DND-41 (cell line): ENCODE results near the gene SIL1.
"Not testable (repeated sequence)": the region's sequence is repeated elsewhere in the genome, so short reads cannot be mapped to it uniquely, and the experiment has no call there.

Experiments used
- ATAC-seq: fragments of 200-7000 bp; cut with Tn5 transposase; 3 replicates; pipeline ENCODE4 v1.9.1; 2021; ENCODE audit warnings: low read depth; ENCODE audit not compliant: insufficient read depth
- DNase-seq: peaks from one replicate; pipeline ENCODE4 v3.0.0-alpha.2; 2020
- H2AFZ ChIP-seq: 2 replicates; pipeline ENCODE4 v1.6.0; 2012; ENCODE audit warnings: low read depth, low read length
- H3K27ac ChIP-seq: 2 replicates; pipeline ENCODE4 v1.5.1; 2012; ENCODE audit warnings: low read length, inconsistent platforms
- H3K27me3 ChIP-seq: fragments of 200-600 bp; sonication (generic); 2 replicates; pipeline ENCODE4 v1.6.0; 2012; ENCODE audit warnings: low read length, mild to moderate bottlenecking, inconsistent platforms; ENCODE audit not compliant: insufficient read depth, poor library complexity
- H3K36me3 ChIP-seq: 2 replicates; pipeline ENCODE4 v1.5.1; 2012; ENCODE audit warnings: low read length, inconsistent platforms; ENCODE audit not compliant: insufficient read depth
- H3K4me1 ChIP-seq: 2 replicates; pipeline ENCODE4 v1.5.1; 2012; ENCODE audit warnings: mild to moderate bottlenecking, low read length; ENCODE audit not compliant: insufficient read depth
- H3K4me2 ChIP-seq: 2 replicates; pipeline ENCODE4 v1.6.0; 2012; ENCODE audit warnings: mild to moderate bottlenecking, moderate library complexity, low read length, inconsistent platforms; ENCODE audit not compliant: insufficient read depth
- H3K4me3 ChIP-seq, 2 experiments: fragments of 200-600 bp in 1 of 2; shearing (Covaris generic) in 1 of 2; 2 replicates each; pipeline ENCODE4 v1.5.1; 2012 to 2016; ENCODE audit warnings: inconsistent platforms in 2 of 2, low read length in 2 of 2, mild to moderate bottlenecking in 2 of 2, low read depth in 1 of 2, moderate library complexity in 1 of 2
- H3K79me2 ChIP-seq: 2 replicates; pipeline ENCODE4 v1.6.0; 2012; ENCODE audit warnings: low read length, inconsistent platforms; ENCODE audit not compliant: insufficient read depth
- H3K9ac ChIP-seq: 2 replicates; pipeline ENCODE4 v1.6.0; 2012; ENCODE audit warnings: low read depth, mild to moderate bottlenecking, inconsistent platforms, low read length, moderate library complexity
- H3K9me3 ChIP-seq: 2 replicates; pipeline ENCODE4 v1.5.1; 2012; ENCODE audit warnings: low read length, moderate library complexity, mild to moderate bottlenecking, inconsistent platforms; ENCODE audit not compliant: insufficient read depth, severe bottlenecking
- H4K20me1 ChIP-seq: 2 replicates; pipeline ENCODE4 v1.6.0; 2012; ENCODE audit warnings: low read length; ENCODE audit not compliant: insufficient read depth
- CTCF ChIP-seq: IDR thresholded peaks from 2 replicates; pipeline ENCODE4 v1.5.1; 2012; ENCODE audit warnings: borderline replicate concordance, low read length, moderate library complexity, mild to moderate bottlenecking; ENCODE audit not compliant: poor library complexity, severe bottlenecking; ENCODE audit errors: extremely low read depth
- EZH2 ChIP-seq: IDR thresholded peaks from 3 replicates; pipeline ENCODE4 v1.6.1; 2012; ENCODE audit warnings: borderline replicate concordance, low read depth, mild to moderate bottlenecking, moderate library complexity, low read length, inconsistent platforms; ENCODE audit not compliant: severe bottlenecking

The SIL1 gene

GRCh38 chr5:139181835-139182452 is 16.2 kb downstream of the SIL1 start:
- no peak overlapping the region for H3K4me2 ChIP-seq

GRCh38 chr5:139181322-139181730 is 16.8 kb downstream of the SIL1 start:
- Histone ChIP-seq H3K4me2 (no peak overlapping the region), H3K9me3 (no peaks in the 10 kb centered on the region), H3K4me3 (no peak overlapping the region), H3K9ac (no peak overlapping the region), H2AFZ (no peak overlapping the region), H3K27me3 (no peaks in the 10 kb centered on the region), H3K4me1 (peaks cover 24% of the 10 kb centered on the region), H3K36me3 (no peaks in the 10 kb centered on the region), H3K27ac (no peak overlapping the region), H4K20me1 (peaks cover 10% of the 10 kb centered on the region), H3K79me2 (peaks cover 38% of the 10 kb centered on the region)
- TF ChIP-seq CTCF (no peak), EZH2 (no peak)
- no peak for ATAC-seq
- no peak for DNase-seq

More at GRCh38 chr5:139181835-139182452, 16.2 kb downstream of the SIL1 start:
- no peak overlapping the region for H2AFZ ChIP-seq
- H3K36me3 ChIP-seq: peaks cover 6% of the 10 kb centered on the region; the same call in 1 of the 2 replicates
- peaks cover 43% of the 10 kb centered on the region for H3K79me2 ChIP-seq
- no peak for TF ChIP-seq EZH2
- no peak for TF ChIP-seq CTCF
- H3K4me3 ChIP-seq: no peak overlapping the region
- ATAC-seq (no peak), DNase-seq (no peak)
- no peak overlapping the region for H3K27ac ChIP-seq
- H3K9me3 ChIP-seq: no peaks in the 10 kb centered on the region
- H3K4me1 ChIP-seq: peaks cover 24% of the 10 kb centered on the region
- peaks cover 12% of the 10 kb centered on the region for H4K20me1 ChIP-seq
- no peaks in the 10 kb centered on the region for H3K27me3 ChIP-seq
- no peak overlapping the region for H3K9ac ChIP-seq

- H4K20me1 ChIP-seq: peaks cover 8% of the 10 kb centered on the region
- H2AFZ ChIP-seq: no peak overlapping the region
- ATAC-seq (no peak), DNase-seq (no peak)
- no peak overlapping the region for H3K9ac ChIP-seq
- no peak overlapping the region for H3K4me2 ChIP-seq
- peaks cover 24% of the 10 kb centered on the region for H3K4me1 ChIP-seq
- no peak overlapping the region for H3K4me3 ChIP-seq
- no peaks in the 10 kb centered on the region for H3K36me3 ChIP-seq
- peaks cover 38% of the 10 kb centered on the region for H3K79me2 ChIP-seq
- no peaks in the 10 kb centered on the region for H3K9me3 ChIP-seq
- TF ChIP-seq CTCF: no peak
- no peak for TF ChIP-seq EZH2
- H3K27ac ChIP-seq: no peak overlapping the region
- no peaks in the 10 kb centered on the region for H3K27me3 ChIP-seq
Observed at GRCh38 chr5:139180850-139181249, 17.3 kb downstream of the SIL1 start.

- H4K20me1 ChIP-seq, ATAC-seq, DNase-seq, H3K9me3 ChIP-seq, H3K36me3 ChIP-seq, H3K4me3 ChIP-seq, H3K9ac ChIP-seq, H3K27ac ChIP-seq, H3K27me3 ChIP-seq, H2AFZ ChIP-seq, H3K4me2 ChIP-seq: not testable (repeated sequence)
- peaks cover 36% of the 10 kb centered on the region for H3K79me2 ChIP-seq
- H3K4me1 ChIP-seq: peaks cover 24% of the 10 kb centered on the region
Observed at GRCh38 chr5:139179778-139180513, 18.2 kb downstream of the SIL1 start.
